HG03378 (cell line): Measurements from ENCODE around the gene MEFV.
"Not testable (repeated sequence)": the region's sequence is repeated elsewhere in the genome, so short reads cannot be mapped to it uniquely, and the experiment has no call there.

ENCODE experiments used
- ATAC-seq: cut with Tn5 transposase; IDR thresholded peaks from one replicate; pipeline ENCODE4 v1.9.1; 2021; ENCODE audit warnings: mild to moderate bottlenecking, moderate library complexity; ENCODE audit not compliant: unreplicated experiment

The MEFV gene

GRCh38 chr16:3256146-3256865 lies at the start of gene MEFV:
Gene MEFV, minus strand, starts transcription at chr16:3256633. Its CDS starts 46 bp downstream, at chr16:3256587.
- ATAC-seq, result no peak

GRCh38 chr16:3306078-3306477 lies 49.6 kb upstream of the MEFV start:
- ATAC-seq, result no peak

- peak; percentile 86 for ATAC-seq
These were observed 49.0 kb upstream of the MEFV start, which contains the start of the genes TIGD7 and ZNF75A for GRCh38 chr16:3305109-3306068. Gene TIGD7, minus strand, starts transcription at chr16:3305430. Its CDS starts 4,816 bp downstream, at chr16:3300614. Gene ZNF75A, plus strand, starts transcription at chr16:3305497. Its CDS starts 2,932 bp downstream, at chr16:3308429.

GRCh38 chr16:3304370-3304769 lies 47.9 kb upstream of the MEFV start:
- ATAC-seq, result no peak

- no peak for ATAC-seq
These were observed 39.4 kb upstream of the MEFV start for GRCh38 chr16:3295783-3296182.

- no peak for ATAC-seq
These were observed 38.8 kb upstream of the MEFV start for GRCh38 chr16:3295209-3295608.

- ATAC-seq, result no peak
These were observed 36.2 kb upstream of the MEFV start for GRCh38 chr16:3292604-3293003.

- ATAC-seq, result no peak
These were observed 33.7 kb upstream of the MEFV start for GRCh38 chr16:3289998-3290673.

- no peak for ATAC-seq
These were observed 28.7 kb upstream of the MEFV start for GRCh38 chr16:3285131-3285530.

- ATAC-seq, result no peak
These were observed 27.4 kb upstream of the MEFV start for GRCh38 chr16:3283543-3284447.

GRCh38 chr16:3282730-3283542 lies 26.5 kb upstream of the MEFV start, which contains the start of gene ZNF263:
Gene ZNF263, plus strand, starts transcription at chr16:3283491. Its CDS starts 328 bp downstream, at chr16:3283819.
- peak; percentile 78 for ATAC-seq

- ATAC-seq, result peak; percentile 31
These were observed 25.8 kb upstream of the MEFV start for GRCh38 chr16:3282103-3282729.

- ATAC-seq, result no peak
These were observed 24.9 kb upstream of the MEFV start for GRCh38 chr16:3281222-3281820.

- ATAC-seq, result no peak
These were observed 20.2 kb upstream of the MEFV start for GRCh38 chr16:3276679-3277078.

- ATAC-seq, result no peak
These were observed 18.5 kb upstream of the MEFV start for GRCh38 chr16:3274947-3275346.

GRCh38 chr16:3274490-3274889 lies 18.1 kb upstream of the MEFV start:
- no peak for ATAC-seq

- ATAC-seq, result not testable (repeated sequence)
These were observed 14.8 kb upstream of the MEFV start for GRCh38 chr16:3271281-3271680.

- ATAC-seq, result not testable (repeated sequence)
These were observed 14.3 kb upstream of the MEFV start for GRCh38 chr16:3270718-3271117.
